ENCODE results near the gene HOXB9.

Gene HOXB9

GRCh38 chr17:48597778-48598631 is 28.2 kb downstream of the HOXB9 start:
- Histone ChIP-seq H3K4me3 (ENCODE audit: low read length) (no peak overlapping the region), H3K4me1 (ENCODE audit: insufficient read depth, low read length) (no peaks in the 10 kb centered on the region), H3K36me3 (ENCODE audit: insufficient read depth, low read length) (no peaks in the 10 kb centered on the region), H2AFZ (ENCODE audit: low read depth, low read length) (no peak overlapping the region), H3K9me3 (ENCODE audit: low read length) (no peaks in the 10 kb centered on the region), H3K27me3 (ENCODE audit: insufficient read depth, low read length) (peaks cover 97% of the 10 kb centered on the region)

- peaks cover 98% of the 10 kb centered on the region for H3K27me3 ChIP-seq (ENCODE audit: insufficient read depth, low read length)
- no peak overlapping the region for H3K4me3 ChIP-seq (ENCODE audit: low read length)
- H2AFZ ChIP-seq (ENCODE audit: low read depth, low read length): no peak overlapping the region
- no peaks in the 10 kb centered on the region for H3K36me3 ChIP-seq (ENCODE audit: insufficient read depth, low read length)
- H3K4me1 ChIP-seq (ENCODE audit: insufficient read depth, low read length): no peaks in the 10 kb centered on the region
- no peaks in the 10 kb centered on the region for H3K9me3 ChIP-seq (ENCODE audit: low read length)
Measured at GRCh38 chr17:48597528-48597777, 28.7 kb downstream of the HOXB9 start.

DNA sequence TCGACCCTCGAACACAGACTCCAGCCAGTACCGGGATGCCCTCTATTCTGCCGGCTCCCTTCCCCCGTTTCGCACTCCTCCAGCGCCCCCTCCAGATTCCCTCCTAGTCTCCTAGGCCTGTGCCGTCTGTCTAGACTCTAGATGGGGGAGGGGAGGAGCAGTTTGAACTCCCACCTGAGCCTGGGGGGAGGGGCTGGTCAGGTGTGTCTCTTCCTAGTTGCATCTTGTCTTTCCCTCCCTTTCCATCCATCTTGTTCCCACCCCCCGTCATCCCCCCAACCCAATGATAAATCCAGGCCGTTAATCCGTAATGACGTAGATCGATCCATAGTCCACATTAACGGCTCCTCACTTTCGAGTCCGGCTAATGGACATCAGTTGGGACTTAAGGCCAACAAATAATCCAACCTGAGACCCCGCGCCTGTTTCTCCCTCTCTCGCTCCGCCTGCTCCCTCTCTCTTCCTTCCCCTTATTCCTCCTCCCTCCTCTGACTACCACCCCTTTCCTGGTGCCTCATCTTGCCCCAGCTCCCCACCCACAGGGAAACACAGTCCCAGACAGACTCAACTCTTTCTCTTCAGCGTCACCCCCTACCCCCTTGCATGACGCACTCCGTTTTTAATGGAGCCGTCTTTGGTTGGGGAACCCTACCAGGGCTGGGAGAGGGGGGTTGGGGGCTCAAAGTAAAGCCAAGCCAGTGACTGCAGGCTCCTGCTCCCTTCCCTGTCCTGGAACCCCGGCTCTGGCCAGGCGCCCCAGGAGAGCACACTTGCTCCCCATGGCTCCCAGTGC is 29.2 kb downstream of the HOXB9 start:
- Histone ChIP-seq H3K27me3 (ENCODE audit: insufficient read depth, low read length) (peaks cover 99% of the 10 kb centered on the region), H3K4me1 (ENCODE audit: insufficient read depth, low read length) (no peaks in the 10 kb centered on the region), H3K9me3 (ENCODE audit: low read length) (no peaks in the 10 kb centered on the region), H3K4me3 (ENCODE audit: low read length) (no peak overlapping the region), H2AFZ (ENCODE audit: low read depth, low read length) (no peak overlapping the region), H3K36me3 (ENCODE audit: insufficient read depth, low read length) (no peaks in the 10 kb centered on the region)

DNA sequence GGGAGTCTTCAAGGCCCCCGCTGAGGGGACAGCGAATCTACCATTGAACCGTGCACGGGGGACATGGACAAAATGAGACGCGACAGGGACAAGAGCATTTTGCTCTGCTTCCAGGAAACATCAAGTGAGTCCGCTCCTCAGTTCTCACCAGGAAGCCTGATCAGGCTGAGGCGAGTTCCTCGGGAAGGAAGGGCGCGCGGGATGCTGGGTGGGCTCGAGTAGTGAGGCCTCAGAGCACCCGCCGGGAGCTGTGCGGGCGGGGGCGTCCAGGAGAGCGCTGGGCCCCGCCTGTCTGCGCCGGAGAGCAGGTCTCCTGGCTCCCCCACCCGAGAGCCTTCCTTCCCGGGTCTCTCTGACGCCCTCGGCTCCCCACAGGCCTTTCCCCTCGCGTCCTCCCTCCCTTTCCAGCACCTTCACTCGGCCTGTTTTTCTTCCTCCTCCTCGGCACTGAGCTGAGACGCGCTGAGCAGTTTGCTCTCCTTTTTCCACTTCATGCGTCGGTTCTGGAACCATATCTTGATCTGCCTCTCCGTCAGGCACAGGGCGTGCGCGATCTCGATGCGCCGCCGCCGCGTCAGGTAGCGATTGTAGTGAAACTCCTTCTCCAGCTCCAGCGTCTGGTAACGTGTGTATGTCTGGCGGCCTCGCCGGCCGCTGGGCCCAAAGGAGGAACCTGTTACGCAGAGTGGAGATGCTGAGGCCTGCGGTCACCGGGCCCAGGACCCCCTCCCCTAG is 30.0 kb downstream of the HOXB9 start:
- no peak overlapping the region for H2AFZ ChIP-seq (ENCODE audit: low read depth, low read length)
- no peaks in the 10 kb centered on the region for H3K36me3 ChIP-seq (ENCODE audit: insufficient read depth, low read length)
- H3K9me3 ChIP-seq (ENCODE audit: low read length): no peaks in the 10 kb centered on the region
- no peak overlapping the region for H3K4me3 ChIP-seq (ENCODE audit: low read length)
- H3K27me3 ChIP-seq (ENCODE audit: insufficient read depth, low read length): peaks cover 99% of the 10 kb centered on the region
- H3K4me1 ChIP-seq (ENCODE audit: insufficient read depth, low read length): no peaks in the 10 kb centered on the region

DNA sequence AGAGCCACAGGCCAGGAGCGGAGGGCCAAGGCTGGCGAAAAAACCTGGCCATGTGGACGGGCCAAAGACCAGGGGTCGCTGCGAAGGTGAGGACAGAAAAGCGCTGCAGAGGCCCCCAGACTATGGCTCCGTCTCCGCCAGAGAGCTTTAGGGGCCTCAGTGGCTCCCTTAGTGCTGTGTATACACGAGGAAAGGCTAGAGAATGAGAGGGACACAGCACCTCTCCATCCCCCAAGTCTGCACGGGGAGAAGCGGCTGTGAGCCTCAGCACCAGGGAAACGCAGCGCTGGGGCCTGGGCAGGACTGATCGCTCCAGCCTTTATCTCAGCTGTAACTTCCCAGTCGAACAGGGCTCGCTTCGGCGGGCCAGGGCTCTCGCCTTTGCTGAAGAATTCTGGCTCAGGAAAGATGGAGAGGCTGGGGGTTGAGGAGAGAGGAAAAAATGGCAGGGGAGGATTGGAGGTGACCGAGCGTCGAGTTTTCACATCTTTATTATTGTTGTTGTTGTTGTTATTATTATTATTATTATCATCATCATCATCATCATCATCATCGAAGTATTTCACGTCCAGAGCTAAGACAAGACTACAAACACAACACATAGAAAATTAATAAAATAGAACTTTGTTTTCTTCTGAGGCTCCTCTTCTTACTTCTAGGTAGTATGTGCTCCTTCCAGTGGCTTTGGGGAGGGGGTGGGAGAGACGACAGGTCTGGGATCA is 30.7 kb downstream of the HOXB9 start:
- Histone ChIP-seq H3K4me3 (ENCODE audit: low read length) (no peak overlapping the region), H3K9me3 (ENCODE audit: low read length) (no peaks in the 10 kb centered on the region), H3K4me1 (ENCODE audit: insufficient read depth, low read length) (no peaks in the 10 kb centered on the region), H2AFZ (ENCODE audit: low read depth, low read length) (no peak overlapping the region), H3K27me3 (ENCODE audit: insufficient read depth, low read length) (peaks cover 99% of the 10 kb centered on the region), H3K36me3 (ENCODE audit: insufficient read depth, low read length) (no peaks in the 10 kb centered on the region)

GRCh38 chr17:48594538-48595277 is 31.4 kb downstream of the HOXB9 start:
- Histone ChIP-seq H3K9me3 (ENCODE audit: low read length) (no peaks in the 10 kb centered on the region), H2AFZ (ENCODE audit: low read depth, low read length) (no peak overlapping the region), H3K4me3 (ENCODE audit: low read length) (no peak overlapping the region), H3K36me3 (ENCODE audit: insufficient read depth, low read length) (no peaks in the 10 kb centered on the region), H3K4me1 (ENCODE audit: insufficient read depth, low read length) (no peaks in the 10 kb centered on the region), H3K27me3 (ENCODE audit: insufficient read depth, low read length) (peaks cover 99% of the 10 kb centered on the region)

GRCh38 chr17:48593840-48594537 is 32.2 kb downstream of the HOXB9 start:
- Histone ChIP-seq H3K9me3 (ENCODE audit: low read length) (no peaks in the 10 kb centered on the region), H3K4me3 (ENCODE audit: low read length) (no peak overlapping the region), H3K27me3 (ENCODE audit: insufficient read depth, low read length) (peaks cover 99% of the 10 kb centered on the region), H3K4me1 (ENCODE audit: insufficient read depth, low read length) (no peaks in the 10 kb centered on the region), H3K36me3 (ENCODE audit: insufficient read depth, low read length) (no peaks in the 10 kb centered on the region), H2AFZ (ENCODE audit: low read depth, low read length) (no peak overlapping the region)

GRCh38 chr17:48593126-48593829 is 32.9 kb downstream of the HOXB9 start, which contains the start of gene HOXB5:
TSS of gene HOXB5 (minus strand) at chr17:48593779. CDS start at chr17:48593682, 97 bp downstream.
- Histone ChIP-seq H3K4me1 (ENCODE audit: insufficient read depth, low read length) (no peaks in the 10 kb centered on the region), H3K9me3 (ENCODE audit: low read length) (no peaks in the 10 kb centered on the region), H3K4me3 (ENCODE audit: low read length) (no peak within 1 kb of the TSS), H3K27me3 (ENCODE audit: insufficient read depth, low read length) (peaks cover 99% of the 10 kb centered on the region), H3K36me3 (ENCODE audit: insufficient read depth, low read length) (no peaks in the 10 kb centered on the region), H2AFZ (ENCODE audit: low read depth, low read length) (no peak within 1 kb of the TSS)

- no peak overlapping the region for H2AFZ ChIP-seq (ENCODE audit: low read depth, low read length)
- peaks cover 99% of the 10 kb centered on the region for H3K27me3 ChIP-seq (ENCODE audit: insufficient read depth, low read length)
- no peaks in the 10 kb centered on the region for H3K36me3 ChIP-seq (ENCODE audit: insufficient read depth, low read length)
- H3K4me1 ChIP-seq (ENCODE audit: insufficient read depth, low read length): no peaks in the 10 kb centered on the region
- H3K9me3 ChIP-seq (ENCODE audit: low read length): no peaks in the 10 kb centered on the region
- H3K4me3 ChIP-seq (ENCODE audit: low read length): no peak overlapping the region
Measured at GRCh38 chr17:48592577-48592976, 33.6 kb downstream of the HOXB9 start.

- peaks cover 99% of the 10 kb centered on the region for H3K27me3 ChIP-seq (ENCODE audit: insufficient read depth, low read length)
- no peaks in the 10 kb centered on the region for H3K36me3 ChIP-seq (ENCODE audit: insufficient read depth, low read length)
- no peaks in the 10 kb centered on the region for H3K9me3 ChIP-seq (ENCODE audit: low read length)
- no peak overlapping the region for H2AFZ ChIP-seq (ENCODE audit: low read depth, low read length)
- no peaks in the 10 kb centered on the region for H3K4me1 ChIP-seq (ENCODE audit: insufficient read depth, low read length)
- no peak overlapping the region for H3K4me3 ChIP-seq (ENCODE audit: low read length)
Measured at GRCh38 chr17:48592057-48592514, 34.1 kb downstream of the HOXB9 start.

- H2AFZ ChIP-seq (ENCODE audit: low read depth, low read length): no peak overlapping the region
- H3K4me3 ChIP-seq (ENCODE audit: low read length): no peak overlapping the region
- no peaks in the 10 kb centered on the region for H3K9me3 ChIP-seq (ENCODE audit: low read length)
- no peaks in the 10 kb centered on the region for H3K4me1 ChIP-seq (ENCODE audit: insufficient read depth, low read length)
- no peaks in the 10 kb centered on the region for H3K36me3 ChIP-seq (ENCODE audit: insufficient read depth, low read length)
- H3K27me3 ChIP-seq (ENCODE audit: insufficient read depth, low read length): peaks cover 99% of the 10 kb centered on the region
Measured at GRCh38 chr17:48591255-48592056, 34.7 kb downstream of the HOXB9 start.

Measured in neuron (in vitro differentiated cells).